Natural killer cell (primary cell): Measurements from ENCODE around the gene ACO2. TPM values are rescaled to one million over a fixed set of nuclear protein-coding genes. Genes with fewer than 3 reads are reported as not detected.
A peak's percentile ranks its signal among the peaks of the same experiment; 100 is the strongest.

Experiments
- ATAC-seq, 3 donors: fragments of 150-1000 bp in 2 of 3; fragments of 200-7000 bp in 1 of 3; cut with Tn5 transposase; 1 replicate in 1 of 3; 2 replicates in 2 of 3; pipeline ENCODE4 v1.10.0; 2021; ENCODE audit warnings: mild to moderate bottlenecking in 2 of 3, moderate library complexity in 2 of 3
- DNase-seq, 2 donors: peaks; one replicate each; pipeline versions ENCODE4 v3.0.0 to v3.0.0-alpha.2; 2013 to 2021; ENCODE audit warnings: mixed read lengths in 1 of 2
- H3K27ac ChIP-seq: one replicate; pipeline ENCODE4 v1.5.1; 2013; ENCODE audit warnings: mild to moderate bottlenecking, low read length
- H3K27me3 ChIP-seq: one replicate; pipeline ENCODE4 v1.6.1; 2013; ENCODE audit warnings: low read length; ENCODE audit not compliant: control insufficient read depth, insufficient read depth
- H3K36me3 ChIP-seq: one replicate; pipeline ENCODE4 v1.6.1; 2013; ENCODE audit warnings: low read length; ENCODE audit not compliant: control insufficient read depth, insufficient read depth
- H3K4me1 ChIP-seq: one replicate; pipeline ENCODE4 v1.6.1; 2013; ENCODE audit warnings: low read length; ENCODE audit not compliant: control insufficient read depth, insufficient read depth
- H3K4me3 ChIP-seq: one replicate; pipeline ENCODE4 v1.5.1; 2013; ENCODE audit warnings: low read length
- H3K9me3 ChIP-seq: one replicate; pipeline ENCODE4 v1.6.1; 2013; ENCODE audit warnings: low read length; ENCODE audit not compliant: control insufficient read depth, insufficient read depth
- H3K27ac Mint-ChIP-seq, 2 donors: one replicate each; pipeline ENCODE4 v1.8.0; 2022; ENCODE audit warnings: mild to moderate bottlenecking in 2 of 2, mixed read lengths in 2 of 2, moderate library complexity in 1 of 2
- H3K27me3 Mint-ChIP-seq, 2 donors: one replicate each; pipeline ENCODE4 v1.8.0; 2022; ENCODE audit warnings: low read depth in 2 of 2, mixed read lengths in 2 of 2
- H3K36me3 Mint-ChIP-seq: one replicate; pipeline ENCODE4 v1.8.0; 2022; ENCODE audit warnings: mixed read lengths
- H3K4me1 Mint-ChIP-seq, 2 donors: one replicate each; pipeline ENCODE4 v1.8.0; 2022; ENCODE audit warnings: mixed read lengths in 2 of 2
- H3K4me3 Mint-ChIP-seq: one replicate; pipeline ENCODE4 v1.8.0; 2022; ENCODE audit warnings: mild to moderate bottlenecking, moderate library complexity, mixed read lengths
- H3K9me3 Mint-ChIP-seq, 2 donors: one replicate each; pipeline ENCODE4 v1.8.0; 2022; ENCODE audit warnings: mixed read lengths in 2 of 2
- WGBS: methylation state at CpG from one replicate; pipeline ENCODE4 v1.1.7; 2013; ENCODE audit warnings: missing lambda C conversion rate; ENCODE audit not compliant: insufficient coverage; 5-methylcytosine and 5-hydroxymethylcytosine counted together
- intact Hi-C: fragments of 100-400 bp; cut with micrococcal nuclease; formaldehyde crosslinking; loops from one replicate; pipeline ENCODE4 v1.14.2; 2022
- total RNA-seq, 4 donors: library from RNA; stranded (reverse); fragments of 120-200 nt in 1 of 4; gene quantifications; one replicate each; pipeline versions ENCODE4 v1.2.3 to v1.2.4, GENCODE V29; 2013 to 2022
- TF ChIP-seq, protein P1 (sequence below): fragments of 200-600 bp; IDR thresholded peaks from one replicate; pipeline ENCODE4 v1.8.0; 2022; ENCODE audit warnings: antibody characterized with exemption

ACO2 gene
- total RNA-seq, 3 donors from 2014 or later (not counting 1 experiment from before 2014, with no cell fraction given) = 77.9 to 99.8 (median 89.5) TPM

DNA sequence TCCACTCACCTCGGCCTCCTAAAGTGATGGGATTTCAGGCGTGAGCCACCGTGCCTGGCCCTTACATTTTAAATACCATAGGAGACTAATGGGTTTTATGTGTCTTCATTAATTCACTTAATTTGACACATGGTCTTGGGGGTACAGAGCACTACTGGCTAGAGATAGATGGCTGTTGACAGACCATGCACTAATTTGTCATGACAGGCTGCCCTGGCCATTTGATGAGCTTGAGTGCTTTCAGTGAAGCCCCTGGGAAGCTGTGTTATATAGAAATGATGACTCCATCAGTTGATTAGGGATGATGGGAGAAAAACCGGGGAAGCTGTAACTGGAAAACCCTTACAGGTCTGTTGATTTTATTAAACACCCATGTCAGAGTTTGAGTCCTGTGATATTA is 7.0 kb upstream of the ACO2 start:
- H3K27ac ChIP-seq = no peak overlapping the region
- Mint-ChIP-seq H3K9me3 (no peaks in the 10 kb centered on the region), H3K4me3 (no peak overlapping the region), H3K4me1 (peaks cover 0 to 9% of the 10 kb centered on the region in 2 donors), H3K27ac (no peak overlapping the region), H3K36me3 (no peaks in the 10 kb centered on the region), H3K27me3 (no peaks in the 10 kb centered on the region)
- peaks cover 53% of the 10 kb centered on the region for H3K36me3 ChIP-seq
- H3K27me3 ChIP-seq = no peaks in the 10 kb centered on the region
- DNase-seq = no peak
- no peaks in the 10 kb centered on the region for H3K9me3 ChIP-seq
- intact Hi-C loops = no loop called here
- WGBS = 100% methylated on average over 4 of the region's 4 CpGs
- H3K4me1 ChIP-seq = no peaks in the 10 kb centered on the region
- no peak overlapping the region for H3K4me3 ChIP-seq
- TF ChIP-seq, protein P1, sequence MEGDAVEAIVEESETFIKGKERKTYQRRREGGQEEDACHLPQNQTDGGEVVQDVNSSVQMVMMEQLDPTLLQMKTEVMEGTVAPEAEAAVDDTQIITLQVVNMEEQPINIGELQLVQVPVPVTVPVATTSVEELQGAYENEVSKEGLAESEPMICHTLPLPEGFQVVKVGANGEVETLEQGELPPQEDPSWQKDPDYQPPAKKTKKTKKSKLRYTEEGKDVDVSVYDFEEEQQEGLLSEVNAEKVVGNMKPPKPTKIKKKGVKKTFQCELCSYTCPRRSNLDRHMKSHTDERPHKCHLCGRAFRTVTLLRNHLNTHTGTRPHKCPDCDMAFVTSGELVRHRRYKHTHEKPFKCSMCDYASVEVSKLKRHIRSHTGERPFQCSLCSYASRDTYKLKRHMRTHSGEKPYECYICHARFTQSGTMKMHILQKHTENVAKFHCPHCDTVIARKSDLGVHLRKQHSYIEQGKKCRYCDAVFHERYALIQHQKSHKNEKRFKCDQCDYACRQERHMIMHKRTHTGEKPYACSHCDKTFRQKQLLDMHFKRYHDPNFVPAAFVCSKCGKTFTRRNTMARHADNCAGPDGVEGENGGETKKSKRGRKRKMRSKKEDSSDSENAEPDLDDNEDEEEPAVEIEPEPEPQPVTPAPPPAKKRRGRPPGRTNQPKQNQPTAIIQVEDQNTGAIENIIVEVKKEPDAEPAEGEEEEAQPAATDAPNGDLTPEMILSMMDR = no peak
- ATAC-seq = no peak

DNA sequence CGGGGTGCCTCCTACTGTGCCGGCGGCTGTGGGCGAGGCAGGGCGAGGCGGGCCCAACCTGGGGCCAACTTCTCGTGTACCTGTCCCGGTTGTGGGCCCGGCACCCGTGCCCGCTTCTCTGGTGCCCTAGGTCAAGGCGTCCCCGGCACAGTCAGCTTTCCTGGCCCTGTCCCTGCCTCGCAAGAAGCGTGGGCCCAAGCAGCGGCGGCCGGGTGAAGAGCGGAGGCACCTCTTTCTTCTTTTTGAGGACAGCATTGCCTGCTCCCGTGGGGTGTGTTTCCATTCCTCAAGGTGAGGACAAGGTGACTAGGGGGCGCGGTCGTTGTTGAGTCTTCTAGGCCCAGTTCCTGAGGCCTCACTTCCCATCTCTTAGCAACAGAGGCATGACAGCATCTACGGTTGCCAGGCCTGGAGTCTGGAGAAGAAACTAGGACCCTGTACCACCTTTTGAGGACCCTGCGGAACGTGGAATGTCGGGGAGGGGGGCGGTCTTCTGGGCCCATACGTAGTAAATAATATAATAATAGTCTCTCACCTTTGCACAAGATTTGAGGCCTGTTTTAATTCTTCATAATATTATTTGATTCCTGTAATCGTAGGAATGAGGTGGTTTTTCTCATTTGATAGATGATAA is 418 bp downstream of the ACO2 start:
- intact Hi-C loops = loop anchor here (1.0 kb wide), 1 partner anchor 21 kb away; no protein-coding TSS in a partner anchor
- 2% methylated on average over 28 of the region's 30 CpGs for WGBS
- peak; percentile 6 to 21 (median 18) for ATAC-seq
- Mint-ChIP-seq H3K27ac (peak overlapping the region; percentile 97 to 99), H3K4me3 (peak overlapping the region; percentile 87), H3K36me3 (no peaks in the 10 kb centered on the region), H3K9me3 (no peaks in the 10 kb centered on the region), H3K4me1 (peaks cover 43 to 45% of the 10 kb centered on the region in 2 donors), H3K27me3 (no peaks in the 10 kb centered on the region)
- peaks cover 29% of the 10 kb centered on the region for H3K36me3 ChIP-seq
- TF ChIP-seq, protein P1 = no peak
- H3K27me3 ChIP-seq = no peaks in the 10 kb centered on the region
- H3K4me3 ChIP-seq = peak overlapping the region; percentile 85
- H3K4me1 ChIP-seq = peaks cover 20% of the 10 kb centered on the region
- peak overlapping the region; percentile 91 for H3K27ac ChIP-seq
- DNase-seq = no peak
- no peaks in the 10 kb centered on the region for H3K9me3 ChIP-seq

DNA sequence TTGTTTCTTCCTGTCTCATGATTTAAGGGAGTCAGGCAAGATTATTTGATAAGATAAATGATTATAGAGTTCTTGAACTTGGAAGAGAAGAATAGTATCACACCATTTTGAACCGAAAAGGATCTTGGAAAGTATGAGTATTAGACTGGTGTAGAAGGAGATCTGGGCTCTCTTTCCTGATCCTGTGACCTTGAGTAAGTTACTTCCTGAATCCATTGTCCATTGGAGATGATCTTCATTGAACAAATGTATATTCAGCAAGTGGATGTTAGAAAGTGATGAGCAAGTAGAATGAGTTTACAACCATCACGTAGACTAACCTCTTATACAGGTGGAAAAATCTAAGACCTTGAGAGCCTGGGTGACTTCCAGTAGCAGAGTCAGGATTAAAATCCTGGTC is 2.0 kb downstream of the ACO2 start:
- Mint-ChIP-seq H3K36me3 (no peaks in the 10 kb centered on the region), H3K27me3 (no peaks in the 10 kb centered on the region)
- 89% methylated on average over 2 of the region's 2 CpGs for WGBS

More for the DNA sequence above, 2.0 kb downstream of the ACO2 start:
- peaks cover 20% of the 10 kb centered on the region for H3K4me1 ChIP-seq
- no peak for ATAC-seq
- H3K36me3 ChIP-seq = peaks cover 14% of the 10 kb centered on the region
- intact Hi-C loops = no loop called here
- DNase-seq = no peak
- H3K4me1 Mint-ChIP-seq = peaks cover 42 to 45% of the 10 kb centered on the region in 2 donors
- no peaks in the 10 kb centered on the region for H3K9me3 Mint-ChIP-seq
- no peak overlapping the region for H3K27ac ChIP-seq
- H3K4me3 ChIP-seq = no peak overlapping the region
- no peaks in the 10 kb centered on the region for H3K9me3 ChIP-seq
- H3K4me3 Mint-ChIP-seq = peak overlapping the region; percentile 70
- peak overlapping the region in 1 of 2 donors; percentile 97 for H3K27ac Mint-ChIP-seq
- no peaks in the 10 kb centered on the region for H3K27me3 ChIP-seq
- TF ChIP-seq, protein P1 = no peak
